ENCODE measurements around the gene PLXNA3. TPM values are rescaled to one million over a fixed set of nuclear protein-coding genes. Genes with fewer than 3 reads are reported as not detected.

The PLXNA3 gene
- total and polyA plus RNA-seq, 2 donors from 2014 or later, result 4.9 to 40.5 TPM

GRCh38 chrX:154433605-154434004, 24.5 kb upstream of the PLXNA3 start:
- TF ChIP-seq, protein P1, sequence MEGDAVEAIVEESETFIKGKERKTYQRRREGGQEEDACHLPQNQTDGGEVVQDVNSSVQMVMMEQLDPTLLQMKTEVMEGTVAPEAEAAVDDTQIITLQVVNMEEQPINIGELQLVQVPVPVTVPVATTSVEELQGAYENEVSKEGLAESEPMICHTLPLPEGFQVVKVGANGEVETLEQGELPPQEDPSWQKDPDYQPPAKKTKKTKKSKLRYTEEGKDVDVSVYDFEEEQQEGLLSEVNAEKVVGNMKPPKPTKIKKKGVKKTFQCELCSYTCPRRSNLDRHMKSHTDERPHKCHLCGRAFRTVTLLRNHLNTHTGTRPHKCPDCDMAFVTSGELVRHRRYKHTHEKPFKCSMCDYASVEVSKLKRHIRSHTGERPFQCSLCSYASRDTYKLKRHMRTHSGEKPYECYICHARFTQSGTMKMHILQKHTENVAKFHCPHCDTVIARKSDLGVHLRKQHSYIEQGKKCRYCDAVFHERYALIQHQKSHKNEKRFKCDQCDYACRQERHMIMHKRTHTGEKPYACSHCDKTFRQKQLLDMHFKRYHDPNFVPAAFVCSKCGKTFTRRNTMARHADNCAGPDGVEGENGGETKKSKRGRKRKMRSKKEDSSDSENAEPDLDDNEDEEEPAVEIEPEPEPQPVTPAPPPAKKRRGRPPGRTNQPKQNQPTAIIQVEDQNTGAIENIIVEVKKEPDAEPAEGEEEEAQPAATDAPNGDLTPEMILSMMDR (IDR thresholded peaks at IDR 0.05; ENCODE audit: borderline replicate concordance, extremely low read depth, insufficient read depth), result no peak
- intact Hi-C loops (cut with DNase I), result no loop called here
- Histone ChIP-seq H3K27ac (ENCODE audit: low read depth in 2 of 2, low read length in 2 of 2) (no peak overlapping the region), H3K9ac (ENCODE audit: low read length in 3 of 3) (no peak overlapping the region), H3K27me3 (ENCODE audit: control insufficient read depth, insufficient read depth, low read length) (no peaks in the 10 kb centered on the region), H3K4me1 (ENCODE audit: control insufficient read depth in 2 of 3, insufficient read depth in 2 of 3, low read depth in 1 of 3, low read length in 3 of 3) (peaks cover 0 to 13% (median 3%) of the 10 kb centered on the region in 3 donors), H3K9me3 (ENCODE audit: control insufficient read depth in 2 of 3, insufficient read depth in 1 of 3, low read length in 3 of 3) (no peaks in the 10 kb centered on the region), H3K4me3 (ENCODE audit: low read length in 3 of 3) (no peak overlapping the region), H3K36me3 (ENCODE audit: control insufficient read depth in 2 of 3, insufficient read depth in 3 of 3, low read length in 3 of 3) (peaks cover 0 to 10% (median 4%) of the 10 kb centered on the region in 3 donors)
- FAIRE-seq (no peak), DNase-seq (peak in 1 of 5 donors; percentile 16)

DNA sequence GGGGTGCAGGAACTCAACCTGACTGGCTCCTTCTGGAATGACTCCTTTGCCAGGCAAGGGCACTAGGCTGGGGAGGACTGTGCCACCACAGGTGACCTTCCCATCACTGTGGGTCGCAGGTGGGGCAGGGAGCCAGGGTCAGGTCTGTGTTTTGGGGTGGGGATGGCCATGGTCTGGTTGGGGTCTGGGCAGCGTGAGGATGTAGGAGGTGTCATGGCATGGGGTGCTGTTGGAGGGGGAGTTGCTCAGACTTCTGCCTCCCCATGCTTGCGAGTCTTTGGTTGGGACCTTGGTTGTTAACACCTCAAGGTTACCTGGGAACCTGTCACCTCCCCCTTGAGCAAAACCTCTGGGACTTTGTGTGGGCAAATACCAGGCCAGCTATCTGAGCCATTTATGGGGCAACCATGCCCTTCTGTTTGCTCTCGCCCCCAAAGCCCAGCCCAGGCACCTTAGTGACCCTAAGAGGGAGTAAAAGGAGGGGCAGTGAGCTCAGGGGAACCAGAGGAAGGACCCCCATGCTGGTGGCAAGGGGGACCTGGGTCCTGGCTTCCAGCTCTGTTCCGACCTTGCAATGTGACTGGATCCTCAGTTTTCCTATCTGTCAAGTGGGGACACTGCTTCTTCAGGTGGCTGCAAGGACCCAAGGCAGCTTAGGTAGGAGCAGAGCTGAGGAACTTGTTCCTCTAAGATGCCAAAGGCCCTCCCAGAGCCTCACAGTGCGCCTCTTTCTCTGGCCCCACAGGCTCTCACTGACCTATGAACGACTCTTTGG, 23.5 kb upstream of the PLXNA3 start:
- DNase-seq (peak in 1 of 5 donors; percentile 18), FAIRE-seq (no peak)
- H3K4me1 ChIP-seq (ENCODE audit: control insufficient read depth in 2 of 3, insufficient read depth in 2 of 3, low read depth in 1 of 3, low read length in 3 of 3), result peaks cover 0 to 16% (median 3%) of the 10 kb centered on the region in 3 donors
- TF ChIP-seq, protein P1 (IDR thresholded peaks at IDR 0.05; ENCODE audit: borderline replicate concordance, extremely low read depth, insufficient read depth), result no peak
- H3K4me3 ChIP-seq (ENCODE audit: low read length in 3 of 3), result no peak overlapping the region
- no peaks in the 10 kb centered on the region for H3K9me3 ChIP-seq (ENCODE audit: control insufficient read depth in 2 of 3, insufficient read depth in 1 of 3, low read length in 3 of 3)
- intact Hi-C loops (cut with DNase I), result no loop called here
- H3K36me3 ChIP-seq (ENCODE audit: control insufficient read depth in 2 of 3, insufficient read depth in 3 of 3, low read length in 3 of 3), result peaks cover 0 to 10% (median 4%) of the 10 kb centered on the region in 3 donors
- no peak overlapping the region for H3K9ac ChIP-seq (ENCODE audit: low read length in 3 of 3)
- no peak overlapping the region for H3K27ac ChIP-seq (ENCODE audit: low read depth in 2 of 2, low read length in 2 of 2)
- no peaks in the 10 kb centered on the region for H3K27me3 ChIP-seq (ENCODE audit: control insufficient read depth, insufficient read depth, low read length)

- peaks cover 0 to 13% (median 4%) of the 10 kb centered on the region in 3 donors for H3K36me3 ChIP-seq (ENCODE audit: control insufficient read depth in 2 of 3, insufficient read depth in 3 of 3, low read length in 3 of 3)
- no peak for FAIRE-seq
- H3K4me3 ChIP-seq (ENCODE audit: low read length in 3 of 3), result no peak overlapping the region
- no peaks in the 10 kb centered on the region for H3K27me3 ChIP-seq (ENCODE audit: control insufficient read depth, insufficient read depth, low read length)
- H3K9me3 ChIP-seq (ENCODE audit: control insufficient read depth in 2 of 3, insufficient read depth in 1 of 3, low read length in 3 of 3), result no peaks in the 10 kb centered on the region
- intact Hi-C loops (cut with DNase I), result no loop called here
- TF ChIP-seq, protein P1 (IDR thresholded peaks at IDR 0.05; ENCODE audit: borderline replicate concordance, extremely low read depth, insufficient read depth), result no peak
- no peak overlapping the region for H3K27ac ChIP-seq (ENCODE audit: low read depth in 2 of 2, low read length in 2 of 2)
- H3K9ac ChIP-seq (ENCODE audit: low read length in 3 of 3), result no peak overlapping the region
- H3K4me1 ChIP-seq (ENCODE audit: control insufficient read depth in 2 of 3, insufficient read depth in 2 of 3, low read depth in 1 of 3, low read length in 3 of 3), result peaks cover 0 to 16% (median 3%) of the 10 kb centered on the region in 3 donors
- DNase-seq, result peak in 1 of 5 donors; percentile 42
These were observed 22.8 kb upstream of the PLXNA3 start for GRCh38 chrX:154435171-154435733.
